ENCODE measurements around the gene CNOT3. TPM values are rescaled to one million over a fixed set of nuclear protein-coding genes. Genes with fewer than 3 reads are reported as not detected.

Gene CNOT3
- total RNA-seq, 4 donors from 2014 or later: 22.4 to 30.3 (median 29.8) TPM

DNA sequence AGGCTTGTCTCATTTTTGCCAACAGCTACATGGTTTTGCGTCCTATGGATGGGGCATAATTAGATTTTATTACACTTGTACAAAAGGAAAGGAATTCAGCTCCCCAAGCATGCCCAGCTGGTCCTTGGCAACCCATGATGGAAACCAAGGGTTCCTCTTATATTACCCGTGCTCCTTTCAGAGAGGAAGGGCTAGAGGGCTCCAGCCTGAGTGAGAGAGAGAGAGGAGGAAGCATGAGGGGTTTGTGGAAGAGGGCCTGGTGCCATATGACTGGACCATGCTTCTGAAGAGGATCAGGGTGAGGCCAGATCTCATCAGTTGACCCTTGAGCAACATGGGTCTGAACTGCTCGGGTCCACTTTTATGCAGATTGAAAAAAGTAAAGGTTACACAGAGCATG lies 59.6 kb downstream of the CNOT3 start:
- no peak for TF ChIP-seq POLR2A (IDR thresholded peaks at IDR 0.05)
- TF ChIP-seq, protein P1, sequence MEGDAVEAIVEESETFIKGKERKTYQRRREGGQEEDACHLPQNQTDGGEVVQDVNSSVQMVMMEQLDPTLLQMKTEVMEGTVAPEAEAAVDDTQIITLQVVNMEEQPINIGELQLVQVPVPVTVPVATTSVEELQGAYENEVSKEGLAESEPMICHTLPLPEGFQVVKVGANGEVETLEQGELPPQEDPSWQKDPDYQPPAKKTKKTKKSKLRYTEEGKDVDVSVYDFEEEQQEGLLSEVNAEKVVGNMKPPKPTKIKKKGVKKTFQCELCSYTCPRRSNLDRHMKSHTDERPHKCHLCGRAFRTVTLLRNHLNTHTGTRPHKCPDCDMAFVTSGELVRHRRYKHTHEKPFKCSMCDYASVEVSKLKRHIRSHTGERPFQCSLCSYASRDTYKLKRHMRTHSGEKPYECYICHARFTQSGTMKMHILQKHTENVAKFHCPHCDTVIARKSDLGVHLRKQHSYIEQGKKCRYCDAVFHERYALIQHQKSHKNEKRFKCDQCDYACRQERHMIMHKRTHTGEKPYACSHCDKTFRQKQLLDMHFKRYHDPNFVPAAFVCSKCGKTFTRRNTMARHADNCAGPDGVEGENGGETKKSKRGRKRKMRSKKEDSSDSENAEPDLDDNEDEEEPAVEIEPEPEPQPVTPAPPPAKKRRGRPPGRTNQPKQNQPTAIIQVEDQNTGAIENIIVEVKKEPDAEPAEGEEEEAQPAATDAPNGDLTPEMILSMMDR (IDR thresholded peaks at IDR 0.05): no peak
- Histone ChIP-seq H3K27ac (no peak overlapping the region), H3K27me3 (no peaks in the 10 kb centered on the region), H3K36me3 (peaks cover 1 to 13% of the 10 kb centered on the region in 2 donors), H3K9me3 (no peaks in the 10 kb centered on the region), H3K4me3 (replicated peaks in 1 of 3) (no peak overlapping the region), H3K4me1 (peaks cover 9 to 14% of the 10 kb centered on the region in 2 donors)
- 92 to 94% methylated on average over 3 of the region's 3 CpGs for WGBS, 2 donors
- DNase-seq: no peak
- intact Hi-C loops (cut with DNase I): no loop called here

DNA sequence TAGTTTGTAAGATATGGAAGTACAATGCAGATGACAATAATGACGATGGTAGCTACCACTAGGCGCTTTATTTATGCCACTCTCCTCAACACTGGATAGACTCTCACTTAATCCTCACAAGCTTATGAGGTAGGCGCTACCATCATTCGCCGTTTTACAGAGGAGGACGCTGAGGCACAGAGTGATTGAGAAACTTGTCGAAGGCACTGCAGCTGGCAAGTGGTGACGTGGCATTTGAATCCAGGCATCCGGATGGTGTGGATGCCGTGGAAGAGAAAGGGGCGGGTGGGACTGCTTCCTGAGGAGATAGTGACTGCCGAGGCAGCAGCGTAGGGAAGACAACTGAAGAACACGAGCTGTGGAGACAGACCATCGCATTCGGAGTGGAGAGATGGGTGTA lies 61.8 kb downstream of the CNOT3 start:
- Histone ChIP-seq H3K36me3 (peaks cover 19 to 27% of the 10 kb centered on the region in 2 donors), H3K27me3 (no peaks in the 10 kb centered on the region), H3K9me3 (no peaks in the 10 kb centered on the region), H3K27ac (no peak overlapping the region), H3K4me1 (peaks cover 21 to 26% of the 10 kb centered on the region in 2 donors), H3K4me3 (replicated peaks in 1 of 3) (no peak overlapping the region)
- no peak for DNase-seq
- 92 to 95% methylated on average over 16 of the region's 16 CpGs for WGBS, 2 donors
- intact Hi-C loops (cut with DNase I): no loop called here
- TF ChIP-seq, protein P1 (IDR thresholded peaks at IDR 0.05): no peak
- TF ChIP-seq POLR2A (IDR thresholded peaks at IDR 0.05): no peak

DNA sequence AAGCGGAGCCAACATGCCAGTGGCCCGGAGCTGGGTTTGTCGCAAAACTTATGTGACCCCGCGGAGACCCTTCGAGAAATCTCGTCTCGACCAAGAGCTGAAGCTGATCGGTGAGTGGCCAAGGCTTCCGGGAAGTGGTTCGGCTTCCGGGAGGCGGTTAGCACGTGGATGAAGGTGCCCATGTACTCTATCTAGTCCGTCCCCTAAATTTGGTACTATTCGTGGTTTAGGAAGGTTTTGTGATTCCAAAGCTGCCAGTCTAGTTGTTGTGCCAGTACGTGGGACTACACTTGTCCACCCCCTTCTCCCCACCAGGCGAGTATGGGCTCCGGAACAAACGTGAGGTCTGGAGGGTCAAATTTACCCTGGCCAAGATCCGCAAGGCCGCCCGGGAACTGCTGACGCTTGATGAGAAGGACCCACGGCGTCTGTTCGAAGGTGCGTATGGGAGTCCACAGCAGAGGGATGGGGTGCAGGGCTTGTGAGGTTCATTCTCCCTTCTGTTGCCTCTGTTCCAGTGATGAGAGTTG lies 63.7 kb downstream of the CNOT3 start:
- peaks cover 33 to 46% of the 10 kb centered on the region in 2 donors for H3K36me3 ChIP-seq
- H3K9me3 ChIP-seq: no peaks in the 10 kb centered on the region
- DNase-seq: no peak
- H3K4me3 ChIP-seq (replicated peaks in 1 of 3): peak overlapping the region; percentile 54 to 86 (median 78)
- TF ChIP-seq, protein P1 (IDR thresholded peaks at IDR 0.05): no peak
- TF ChIP-seq POLR2A (IDR thresholded peaks at IDR 0.05): no peak
- H3K4me1 ChIP-seq: peaks cover 21 to 33% of the 10 kb centered on the region in 2 donors
- 3 to 7% methylated on average over 24 to 28 of the region's 28 CpGs for WGBS, 2 donors
- intact Hi-C loops (cut with DNase I): no loop called here
- H3K27me3 ChIP-seq: no peaks in the 10 kb centered on the region
- peak overlapping the region; percentile 91 to 98 (median 92) for H3K27ac ChIP-seq

DNA sequence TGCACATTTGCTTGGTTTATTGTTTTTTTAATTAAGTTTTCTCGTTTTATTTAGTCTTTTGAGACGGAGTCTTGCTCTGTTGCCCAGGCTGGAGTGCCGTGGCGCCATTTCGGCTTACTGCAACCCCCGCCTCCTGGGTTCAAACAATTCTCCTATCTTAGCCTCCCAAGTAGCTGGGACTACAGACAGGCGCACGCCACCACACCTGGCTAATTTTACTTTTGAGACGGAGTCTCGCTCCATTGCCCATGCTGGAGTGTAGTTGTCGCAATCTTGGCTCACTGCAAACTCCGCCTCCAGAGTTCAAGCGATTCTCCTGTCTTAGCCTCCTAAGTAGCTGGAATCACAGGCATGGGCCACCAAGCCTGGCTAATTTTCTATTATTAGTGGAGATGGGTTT lies 64.4 kb downstream of the CNOT3 start:
- H3K27ac ChIP-seq: peak overlapping the region in 2 of 3 donors; percentile 92 to 98
- WGBS, 2 donors: 65 to 80% methylated on average over 13 of the region's 13 CpGs
- H3K4me1 ChIP-seq: peaks cover 21 to 33% of the 10 kb centered on the region in 2 donors
- no peaks in the 10 kb centered on the region for H3K9me3 ChIP-seq
- peak in 1 of 2 donors; percentile 17 for DNase-seq
- peaks cover 40 to 53% of the 10 kb centered on the region in 2 donors for H3K36me3 ChIP-seq
- intact Hi-C loops (cut with DNase I): no loop called here
- TF ChIP-seq POLR2A (IDR thresholded peaks at IDR 0.05): no peak
- TF ChIP-seq, protein P1 (IDR thresholded peaks at IDR 0.05): no peak
- H3K27me3 ChIP-seq: no peaks in the 10 kb centered on the region
- H3K4me3 ChIP-seq (replicated peaks in 1 of 3): peak overlapping the region in 1 of 3 donors; percentile 78

DNA sequence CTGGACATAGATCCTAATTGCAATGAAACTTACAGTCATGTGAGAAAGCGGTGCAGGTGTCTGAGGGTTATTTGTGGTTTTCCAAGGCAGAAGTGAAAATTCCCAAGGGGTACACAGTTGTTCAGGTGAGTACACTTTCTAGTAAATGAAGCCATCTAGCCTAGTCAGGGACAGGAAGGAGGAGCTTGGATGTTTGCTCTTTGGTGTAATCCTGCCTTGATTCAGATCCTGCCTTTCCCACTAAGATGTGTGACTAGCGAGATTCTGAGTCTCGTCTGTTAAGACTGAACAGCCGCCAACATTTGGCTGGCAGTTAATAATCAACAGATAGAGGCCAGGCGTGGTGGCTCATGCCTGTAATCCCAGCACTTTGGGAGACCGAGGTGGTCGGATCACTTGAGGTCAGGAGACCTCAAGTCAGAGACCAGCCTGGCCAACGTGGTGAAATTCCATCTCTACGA lies 65.6 kb downstream of the CNOT3 start:
- Histone ChIP-seq H3K4me3 (replicated peaks in 1 of 3) (no peak overlapping the region), H3K27me3 (no peaks in the 10 kb centered on the region)

More for the DNA sequence above, 65.6 kb downstream of the CNOT3 start:
- H3K4me1 ChIP-seq: peaks cover 21 to 33% of the 10 kb centered on the region in 2 donors
- H3K36me3 ChIP-seq: peaks cover 52 to 65% of the 10 kb centered on the region in 2 donors
- H3K9me3 ChIP-seq: no peaks in the 10 kb centered on the region
- TF ChIP-seq, protein P1 (IDR thresholded peaks at IDR 0.05): no peak
- TF ChIP-seq POLR2A (IDR thresholded peaks at IDR 0.05): no peak
- DNase-seq: no peak
- H3K27ac ChIP-seq: no peak overlapping the region
- 77 to 85% methylated on average over 9 of the region's 9 CpGs for WGBS, 2 donors
- intact Hi-C loops (cut with DNase I): no loop called here
